Measurements from ENCODE around the gene KLHL5. TPM values are rescaled to one million over a fixed set of nuclear protein-coding genes. Genes with fewer than 3 reads are reported as not detected.
A peak's percentile ranks its signal among the peaks of the same experiment; 100 is the strongest.

The KLHL5 gene
- total and polyA plus RNA-seq, 9 of the 15 experiments (the other 6 are each of a cell fraction or from before 2014, with no cell fraction given) = 8.0 to 30.8 (median 22.1) TPM

- TF ChIP-seq ZBTB40 (IDR thresholded peaks at IDR 0.05) (no peak), ZBTB40 (CRISPR knock-in tag; IDR thresholded peaks at IDR 0.05) (no peak), ZNF695 (CRISPR knock-in tag; IDR thresholded peaks at IDR 0.05) (no peak), RBM17 (IDR thresholded peaks at IDR 0.05; ENCODE audit: borderline replicate concordance, low read depth, low read length) (no peak), REST (IDR thresholded peaks at IDR 0.05; ENCODE audit: borderline replicate concordance) (no peak), REST (CRISPR knock-in tag; IDR thresholded peaks at IDR 0.05; ENCODE audit: low read depth) (no peak), TBL1XR1 (IDR thresholded peaks at IDR 0.05; ENCODE audit: low read length in 2 of 2) (0 out of 4 replicates have a peak, but pooled peaks of 1 of the 2 experiments have one; percentile 59), ILF3 (IDR thresholded peaks at IDR 0.05; ENCODE audit: borderline replicate concordance) (no peak), ZNF561 (CRISPR knock-in tag; conservative IDR thresholded peaks at IDR 0.05) (no peak), ZNF174 (CRISPR knock-in tag; IDR thresholded peaks at IDR 0.05) (no peak), ZNF263 (CRISPR knock-in tag; IDR thresholded peaks at IDR 0.05; ENCODE audit: borderline replicate concordance) (no peak), CAMTA2 (CRISPR knock-in tag; conservative IDR thresholded peaks at IDR 0.05) (no peak)
These were observed 17.6 kb upstream of the KLHL5 start (continued) for GRCh38 chr4:39044364-39044955.
